Suprapubic skin (tissue), 4 donors: ENCODE results near the gene ZNF778. TPM values are rescaled to one million over a fixed set of nuclear protein-coding genes. Genes with fewer than 3 reads are reported as not detected.

ENCODE experiments used
- DNase-seq, 2 donors: peaks; one replicate each; pipeline ENCODE4 v3.0.0-alpha.2; 2019; ENCODE audit warnings: low spot score in 2 of 2
- H3K27ac ChIP-seq: fragments of 200-600 bp; sonication (generic); one replicate; pipeline ENCODE4 v1.5.1; 2019
- H3K27me3 ChIP-seq: fragments of 200-600 bp; sonication (generic); one replicate; pipeline ENCODE4 v1.5.1; 2019
- H3K36me3 ChIP-seq: fragments of 200-600 bp; sonication (generic); one replicate; pipeline ENCODE4 v1.5.1; 2019
- H3K4me1 ChIP-seq: fragments of 200-600 bp; sonication (generic); one replicate; pipeline ENCODE4 v1.5.1; 2019
- H3K4me3 ChIP-seq: fragments of 200-600 bp; sonication (generic); one replicate; pipeline ENCODE4 v1.5.1; 2019; ENCODE audit warnings: mild to moderate bottlenecking
- H3K9me3 ChIP-seq: fragments of 200-600 bp; sonication (generic); one replicate; pipeline ENCODE4 v1.5.1; 2019
- EP300 ChIP-seq: sonication (generic); formaldehyde crosslinking; IDR thresholded peaks from one replicate; pipeline ENCODE4 v1.6.1; 2017; ENCODE audit warnings: antibody characterized with exemption
- POLR2A ChIP-seq, 2 donors: fragments of 450-650 bp; IDR thresholded peaks; one replicate each; pipeline ENCODE4 v1.6.1; 2017; ENCODE audit warnings: antibody characterized with exemption in 2 of 2, mild to moderate bottlenecking in 2 of 2, moderate library complexity in 2 of 2
- POLR2AphosphoS5 ChIP-seq, 3 donors: sonication (generic); formaldehyde crosslinking; IDR thresholded peaks; one replicate each; pipeline ENCODE4 v1.6.1; 2017; ENCODE audit warnings: antibody characterized with exemption in 3 of 3
- WGBS: methylation state at CpG from one replicate; pipeline ENCODE4 v1.1.5; 2018; 5-methylcytosine and 5-hydroxymethylcytosine counted together
- total RNA-seq, 4 donors: library from RNA; depleted of rRNA; stranded (reverse); fragments of >200 nt; gene quantifications; one replicate each; pipeline ENCODE4 v1.1.0, GENCODE V29; 2016
- TF ChIP-seq, protein P1 (sequence below), 2 donors: fragments of 200-600 bp in 1 of 2; fragments of 450-650 bp in 1 of 2; sonication (generic) in 1 of 2; IDR thresholded peaks; one replicate each; pipeline ENCODE4 v1.5.1; 2016 to 2019; ENCODE audit warnings: antibody characterized with exemption in 2 of 2, mild to moderate bottlenecking in 1 of 2, moderate library complexity in 1 of 2

ZNF778 gene
- total RNA-seq, 4 donors from 2014 or later: 22.0 to 69.6 (median 26.0) TPM

DNA sequence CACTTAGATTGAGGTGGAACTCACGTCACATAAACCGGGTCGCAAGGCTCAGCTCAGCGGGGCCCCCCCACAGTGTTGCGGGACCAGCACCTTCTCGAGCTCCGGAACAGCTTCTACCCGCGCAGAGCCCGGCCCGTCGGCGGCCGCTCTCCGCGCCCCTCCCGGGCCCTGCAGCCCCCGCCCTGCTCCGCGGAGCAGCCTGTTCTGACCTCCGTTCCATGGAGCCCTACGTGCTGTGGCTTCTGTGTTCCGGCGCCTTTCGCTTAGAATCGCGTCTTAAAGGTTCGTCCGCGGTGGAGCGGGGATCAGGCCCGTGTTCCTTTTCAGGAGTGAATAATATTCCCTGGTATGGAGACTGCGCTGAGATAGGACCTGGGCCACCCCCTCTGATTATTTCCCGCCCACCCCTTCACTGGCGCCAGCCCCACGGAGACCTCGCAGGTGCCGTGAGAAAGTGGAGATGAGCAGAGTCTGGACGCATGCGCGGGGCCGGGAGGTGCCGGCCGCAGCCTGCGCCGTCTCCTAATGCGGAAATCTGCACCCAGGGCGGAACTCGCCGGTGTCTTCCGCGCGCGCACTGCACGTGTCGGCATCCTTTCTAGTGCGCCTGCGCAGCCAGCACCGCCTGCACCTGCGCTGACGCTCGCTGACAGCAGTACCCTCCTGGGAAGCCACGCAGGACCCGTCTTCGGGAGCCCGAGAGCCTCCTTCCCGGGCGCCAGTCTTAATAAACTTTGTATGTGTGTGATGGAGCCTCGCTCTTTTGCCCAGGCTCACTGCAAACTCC lies 30.9 kb downstream of the ZNF778 start:
- Histone ChIP-seq H3K27ac (no peak overlapping the region), H3K9me3 (peaks cover 6% of the 10 kb centered on the region), H3K36me3 (no peaks in the 10 kb centered on the region), H3K27me3 (no peaks in the 10 kb centered on the region), H3K4me1 (peaks cover 9% of the 10 kb centered on the region), H3K4me3 (peak overlapping the region; percentile 58)
- no peak for DNase-seq
- TF ChIP-seq POLR2AphosphoS5 (IDR thresholded peaks at IDR 0.05): no peak
- no peak for TF ChIP-seq EP300
- no peak for TF ChIP-seq POLR2A (IDR thresholded peaks at IDR 0.05)
- TF ChIP-seq, protein P1, sequence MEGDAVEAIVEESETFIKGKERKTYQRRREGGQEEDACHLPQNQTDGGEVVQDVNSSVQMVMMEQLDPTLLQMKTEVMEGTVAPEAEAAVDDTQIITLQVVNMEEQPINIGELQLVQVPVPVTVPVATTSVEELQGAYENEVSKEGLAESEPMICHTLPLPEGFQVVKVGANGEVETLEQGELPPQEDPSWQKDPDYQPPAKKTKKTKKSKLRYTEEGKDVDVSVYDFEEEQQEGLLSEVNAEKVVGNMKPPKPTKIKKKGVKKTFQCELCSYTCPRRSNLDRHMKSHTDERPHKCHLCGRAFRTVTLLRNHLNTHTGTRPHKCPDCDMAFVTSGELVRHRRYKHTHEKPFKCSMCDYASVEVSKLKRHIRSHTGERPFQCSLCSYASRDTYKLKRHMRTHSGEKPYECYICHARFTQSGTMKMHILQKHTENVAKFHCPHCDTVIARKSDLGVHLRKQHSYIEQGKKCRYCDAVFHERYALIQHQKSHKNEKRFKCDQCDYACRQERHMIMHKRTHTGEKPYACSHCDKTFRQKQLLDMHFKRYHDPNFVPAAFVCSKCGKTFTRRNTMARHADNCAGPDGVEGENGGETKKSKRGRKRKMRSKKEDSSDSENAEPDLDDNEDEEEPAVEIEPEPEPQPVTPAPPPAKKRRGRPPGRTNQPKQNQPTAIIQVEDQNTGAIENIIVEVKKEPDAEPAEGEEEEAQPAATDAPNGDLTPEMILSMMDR (IDR thresholded peaks at IDR 0.05): no peak
- 50% methylated on average over 46 of the region's 69 CpGs for WGBS

DNA sequence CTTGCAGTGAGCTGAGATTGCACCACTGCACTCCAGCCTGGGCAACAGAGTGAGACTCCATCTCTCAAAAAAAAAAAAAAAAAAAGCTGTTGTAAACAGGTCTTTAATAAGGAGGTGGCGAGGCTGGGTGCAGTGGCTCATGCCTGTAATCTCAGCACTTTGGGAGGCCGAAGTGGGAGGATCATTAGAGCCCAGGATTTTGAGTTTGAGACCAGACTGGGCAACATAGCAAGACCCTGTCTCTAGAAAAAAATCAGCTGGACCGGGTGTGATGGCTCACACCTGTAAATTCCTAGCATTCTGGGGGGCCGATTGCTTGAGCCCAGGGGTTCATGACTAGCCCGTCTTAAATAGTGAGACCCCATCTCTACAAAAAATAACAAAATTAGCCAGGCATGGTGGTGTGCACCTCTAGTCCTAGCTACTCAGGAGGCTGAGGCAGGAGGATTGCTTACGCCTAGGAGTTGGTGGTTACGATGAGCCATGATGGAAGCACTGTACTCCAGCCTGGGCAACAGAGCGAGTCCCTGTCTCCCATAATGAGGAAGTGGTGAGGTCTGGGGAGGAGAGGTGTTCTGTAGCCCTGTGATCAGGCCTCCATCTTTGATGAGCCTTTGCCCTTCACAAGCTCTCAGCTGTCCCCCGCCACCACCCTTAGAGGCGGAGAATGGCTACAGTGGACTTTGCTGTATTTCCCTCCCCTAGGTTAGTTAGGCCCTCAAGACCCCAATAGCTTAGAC lies 36.2 kb downstream of the ZNF778 start:
- H3K36me3 ChIP-seq: no peaks in the 10 kb centered on the region
- 91% methylated on average over 9 of the region's 10 CpGs for WGBS
- H3K4me1 ChIP-seq: peaks cover 14% of the 10 kb centered on the region
- DNase-seq: no peak
- peaks cover 6% of the 10 kb centered on the region for H3K9me3 ChIP-seq
- H3K27ac ChIP-seq: no peak overlapping the region
- H3K4me3 ChIP-seq: no peak overlapping the region
- H3K27me3 ChIP-seq: peaks cover 4% of the 10 kb centered on the region
- no peak for TF ChIP-seq POLR2A (IDR thresholded peaks at IDR 0.05)
- TF ChIP-seq, protein P1 (IDR thresholded peaks at IDR 0.05): no peak
- no peak for TF ChIP-seq EP300
- no peak for TF ChIP-seq POLR2AphosphoS5 (IDR thresholded peaks at IDR 0.05)

DNA sequence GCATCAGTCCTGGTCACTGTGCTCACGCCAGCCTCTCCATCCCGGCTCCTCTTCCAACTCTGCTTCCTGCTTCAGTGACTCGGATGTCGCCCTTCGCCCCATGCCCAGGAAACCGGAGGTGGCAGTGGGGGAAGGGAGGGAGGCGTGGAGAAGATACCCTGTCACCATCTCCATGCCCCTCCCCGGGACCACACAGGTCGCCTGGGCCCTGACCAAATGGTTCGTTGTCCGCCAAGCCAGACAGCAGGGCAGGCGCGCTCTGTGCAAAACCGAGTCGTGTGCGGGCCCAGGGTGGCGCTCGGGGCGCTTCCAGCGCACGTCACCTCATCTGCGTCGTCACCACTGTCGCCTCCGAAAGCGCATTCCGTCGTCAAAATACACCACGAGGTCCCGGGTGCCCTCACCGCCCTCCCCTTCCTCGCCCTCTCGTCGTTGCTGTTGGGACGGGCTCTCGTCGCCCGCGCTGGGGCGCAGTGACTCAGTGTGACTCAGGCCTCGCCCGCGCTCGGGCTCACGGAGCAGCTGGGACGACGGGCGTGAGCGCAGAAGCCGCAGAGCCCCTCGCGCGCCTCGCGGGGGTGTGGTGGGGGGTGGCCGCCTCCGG lies 39.2 kb downstream of the ZNF778 start:
- 24% methylated on average over 7 of the region's 57 CpGs for WGBS
- peaks cover 14% of the 10 kb centered on the region for H3K4me1 ChIP-seq
- TF ChIP-seq POLR2AphosphoS5 (IDR thresholded peaks at IDR 0.05) (no peak), EP300 (no peak), POLR2A (IDR thresholded peaks at IDR 0.05) (no peak)
- TF ChIP-seq, protein P1 (IDR thresholded peaks at IDR 0.05): no peak
- DNase-seq: no peak
- H3K27ac ChIP-seq: no peak overlapping the region
- peak overlapping the region; percentile 45 for H3K4me3 ChIP-seq
- no peaks in the 10 kb centered on the region for H3K36me3 ChIP-seq
- peaks cover 4% of the 10 kb centered on the region for H3K27me3 ChIP-seq
- no peaks in the 10 kb centered on the region for H3K9me3 ChIP-seq

DNA sequence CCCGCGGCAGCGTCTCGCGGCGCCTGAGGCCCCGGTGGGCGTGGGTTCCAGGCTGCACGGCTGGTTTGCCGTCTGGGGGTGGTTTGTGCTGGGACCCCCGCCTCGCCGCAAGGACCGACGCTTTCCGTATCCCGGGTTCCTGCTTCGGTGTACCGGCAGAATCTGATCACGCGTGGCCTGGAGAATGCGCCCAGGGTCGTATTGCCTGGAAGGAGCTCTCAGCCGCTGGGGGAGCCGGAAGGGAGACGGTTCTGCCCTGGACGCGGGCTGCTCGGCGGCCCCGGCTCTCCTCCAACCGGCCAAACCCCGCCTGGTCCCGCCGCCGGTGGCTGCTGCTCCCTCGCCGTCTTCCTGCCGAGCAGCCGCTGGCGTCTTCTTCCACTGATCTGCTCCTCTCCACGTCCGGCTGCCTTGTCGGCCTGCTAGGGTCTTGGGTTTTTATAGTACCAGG lies 39.8 kb downstream of the ZNF778 start:
- H3K36me3 ChIP-seq: no peaks in the 10 kb centered on the region
- TF ChIP-seq POLR2A (IDR thresholded peaks at IDR 0.05): no peak
- TF ChIP-seq, protein P1 (IDR thresholded peaks at IDR 0.05): peak in 1 of 2 donors; percentile 5
- peak overlapping the region; percentile 45 for H3K4me3 ChIP-seq
- peaks cover 4% of the 10 kb centered on the region for H3K27me3 ChIP-seq
- peaks cover 14% of the 10 kb centered on the region for H3K4me1 ChIP-seq
- H3K9me3 ChIP-seq: no peaks in the 10 kb centered on the region
- DNase-seq: no peak
- 0% methylated on average over 1 of the region's 44 CpGs for WGBS
- no peak overlapping the region for H3K27ac ChIP-seq
